H1 (cell line): ENCODE data around the gene IL13. TPM values are rescaled to one million over a fixed set of nuclear protein-coding genes. Genes with fewer than 3 reads are reported as not detected.
A peak's percentile ranks its signal among the peaks of the same experiment; 100 is the strongest.

ENCODE experiments used
- CTCF ChIA-PET: fragments of 300-600 bp; sonication (Branson Sonifier 250); formaldehyde crosslinking; loops from one replicate; lab custom pipeline; 2021; ENCODE audit not compliant: partially characterized antibody; lab: Charles Lee
- POLR2A ChIA-PET: fragments of 300-600 bp; sonication (Branson Sonifier 250); formaldehyde crosslinking; loops from one replicate; lab custom pipeline; 2021; ENCODE audit warnings: inconsistent platforms; ENCODE audit not compliant: partially characterized antibody; lab: Charles Lee
- DNase-seq, 2 experiments: peaks; one replicate each; pipeline versions ENCODE4 v3.0.0 to v3.0.0-alpha.2; 2010 to 2022; ENCODE audit warnings: low spot score in 2 of 2, low read depth in 1 of 2, mixed read lengths in 1 of 2
- FAIRE-seq: peaks from 2 replicates; lab custom pipeline; 2011; peaks lifted over from hg19 to GRCh38; lab: Jason Lieb, UNC
- H2AFZ ChIP-seq: 2 replicates; pipeline ENCODE4 v1.8.1; 2012; ENCODE audit warnings: low read length, inconsistent platforms
- H2AK5ac ChIP-seq: 2 replicates; pipeline ENCODE4 v1.6.1; 2013; ENCODE audit warnings: low read depth, low read length
- H2BK120ac ChIP-seq: replicated peaks from 2 replicates; pipeline ENCODE3; 2013; ENCODE audit warnings: low read depth, low read length, inconsistent platforms
- H2BK12ac ChIP-seq: 2 replicates; pipeline ENCODE4 v1.6.1; 2013; ENCODE audit warnings: low read depth, low read length
- H2BK15ac ChIP-seq: 2 replicates; pipeline ENCODE4 v1.6.1; 2013; ENCODE audit warnings: low read length
- H2BK20ac ChIP-seq: 2 replicates; pipeline ENCODE4 v1.6.1; 2013; ENCODE audit warnings: low read length
- H2BK5ac ChIP-seq: 2 replicates; pipeline ENCODE4 v1.6.1; 2013; ENCODE audit warnings: low read depth, low read length
- H3K14ac ChIP-seq: 2 replicates; pipeline ENCODE4 v1.6.1; 2013; ENCODE audit warnings: inconsistent platforms; ENCODE audit not compliant: insufficient read length
- H3K18ac ChIP-seq: 2 replicates; pipeline ENCODE4 v1.6.1; 2013; ENCODE audit warnings: low read length; ENCODE audit errors: extremely low read depth
- H3K23ac ChIP-seq: 2 replicates; pipeline ENCODE4 v1.6.1; 2013; ENCODE audit warnings: inconsistent platforms; ENCODE audit not compliant: insufficient read length
- H3K23me2 ChIP-seq: 2 replicates; pipeline ENCODE4 v1.6.1; 2013; ENCODE audit warnings: low read depth, low read length
- H3K27ac ChIP-seq: 2 replicates; pipeline ENCODE4 v1.6.1; 2011; ENCODE audit warnings: low read depth, low read length, inconsistent platforms
- H3K27me3 ChIP-seq, 4 experiments: replicated peaks in 1 of 4; 1 replicate in 1 of 4; 2 replicates in 3 of 4; pipeline versions ENCODE4 v1.6.1 to v1.8.1; 2011 to 2013; ENCODE audit warnings: low read length in 3 of 4, mild to moderate bottlenecking in 3 of 4, inconsistent platforms in 2 of 4, mixed read lengths in 2 of 4, moderate library complexity in 1 of 4; ENCODE audit not compliant: control insufficient read depth in 3 of 4, insufficient read depth in 3 of 4; ENCODE audit errors: extremely low read depth in 1 of 4
- H3K36me3 ChIP-seq, 4 experiments: 2 replicates each; pipeline versions ENCODE4 v1.6.1 to v1.8.1; 2011 to 2013; ENCODE audit warnings: mild to moderate bottlenecking in 4 of 4, low read length in 3 of 4, moderate library complexity in 2 of 4, control low read depth in 1 of 4, inconsistent platforms in 1 of 4; ENCODE audit not compliant: insufficient read depth in 4 of 4, control insufficient read depth in 2 of 4
- H3K4ac ChIP-seq: replicated peaks from 2 replicates; pipeline ENCODE3; 2013; ENCODE audit warnings: low read length, low read depth, mixed read lengths, inconsistent platforms; ENCODE audit not compliant: insufficient read length
- H3K4me1 ChIP-seq, 4 experiments: replicated peaks in 1 of 4; 1 replicate in 1 of 4; 2 replicates in 3 of 4; pipeline versions ENCODE4 v1.6.1 to v1.8.1; 2011 to 2013; ENCODE audit warnings: low read length in 3 of 4, inconsistent platforms in 2 of 4, mixed read lengths in 1 of 4; ENCODE audit not compliant: insufficient read depth in 4 of 4, control insufficient read depth in 3 of 4
- H3K4me2 ChIP-seq, 2 experiments: 2 replicates each; pipeline versions ENCODE4 v1.6.1 to v1.8.1; 2011 to 2013; ENCODE audit warnings: low read depth in 2 of 2, low read length in 2 of 2, control low read depth in 1 of 2, inconsistent platforms in 1 of 2, mild to moderate bottlenecking in 1 of 2; ENCODE audit not compliant: insufficient read depth in 1 of 2
- H3K4me3 ChIP-seq, 4 experiments: fragments of 200-600, 300-600 bp in 1 of 4; sonication (generic), shearing (Covaris generic), sonication (Bioruptor Twin) in 1 of 4; 2 replicates each; pipeline versions ENCODE4 v1.5.1 to v1.8.1; 2011 to 2016; ENCODE audit warnings: low read length in 4 of 4, low read depth in 3 of 4, control low read depth in 2 of 4, inconsistent platforms in 2 of 4, mild to moderate bottlenecking in 2 of 4, mixed read lengths in 1 of 4, moderate library complexity in 1 of 4; ENCODE audit not compliant: insufficient read depth in 2 of 4; ENCODE audit errors: extremely low read depth in 1 of 4
- H3K56ac ChIP-seq: replicated peaks from 2 replicates; pipeline ENCODE3; 2013; ENCODE audit warnings: low read depth, mild to moderate bottlenecking, mixed read lengths, low read length, inconsistent platforms; ENCODE audit not compliant: insufficient read length
- H3K79me1 ChIP-seq: 2 replicates; pipeline ENCODE4 v1.6.1; 2013; ENCODE audit warnings: low read depth, low read length, control low read depth
- H3K79me2 ChIP-seq, 2 experiments: 2 replicates each; pipeline versions ENCODE4 v1.6.1 to v1.8.1; 2012 to 2013; ENCODE audit warnings: low read length in 2 of 2, mild to moderate bottlenecking in 2 of 2, inconsistent platforms in 1 of 2; ENCODE audit not compliant: insufficient read depth in 2 of 2, control insufficient read depth in 1 of 2
- H3K9ac ChIP-seq, 4 experiments: replicated peaks in 1 of 4; 1 replicate in 1 of 4; 2 replicates in 3 of 4; pipeline versions ENCODE4 v1.6.1 to v1.8.1; 2011 to 2013; ENCODE audit warnings: low read depth in 3 of 4, low read length in 3 of 4, control low read depth in 2 of 4, mild to moderate bottlenecking in 2 of 4, moderate library complexity in 2 of 4, inconsistent platforms in 1 of 4; ENCODE audit errors: extremely low read depth in 1 of 4
- H3K9me3 ChIP-seq, 2 experiments: 2 replicates each; pipeline versions ENCODE4 v1.6.1 to v1.8.1; 2012 to 2013; ENCODE audit warnings: mild to moderate bottlenecking in 2 of 2, moderate library complexity in 2 of 2, control low read depth in 1 of 2, inconsistent platforms in 1 of 2, low read depth in 1 of 2, low read length in 1 of 2, mixed read lengths in 1 of 2; ENCODE audit not compliant: insufficient read depth in 2 of 2
- H4K20me1 ChIP-seq, 2 experiments: replicated peaks in 1 of 2; 2 replicates each; pipeline versions ENCODE3 to v1.8.1; 2011 to 2013; ENCODE audit warnings: inconsistent platforms in 2 of 2, low read length in 2 of 2, mild to moderate bottlenecking in 1 of 2; ENCODE audit not compliant: insufficient read depth in 2 of 2, control insufficient read depth in 1 of 2
- H4K5ac ChIP-seq: 2 replicates; pipeline ENCODE4 v1.6.1; 2013; ENCODE audit warnings: low read length, low read depth, mixed read lengths, inconsistent platforms; ENCODE audit not compliant: insufficient read length
- H4K8ac ChIP-seq: 2 replicates; pipeline ENCODE4 v1.8.0; 2013; ENCODE audit warnings: mild to moderate bottlenecking, moderate library complexity, low read length, inconsistent platforms; ENCODE audit not compliant: insufficient read depth; ENCODE audit errors: extremely low read depth
- H4K91ac ChIP-seq: replicated peaks from 2 replicates; pipeline ENCODE3; 2013; ENCODE audit warnings: low read length, mixed read lengths, inconsistent platforms; ENCODE audit not compliant: insufficient read length
- CBX8 ChIP-seq: fragments of 300-800, 300-1000 bp; sonication (generic); IDR thresholded peaks from 2 replicates; pipeline ENCODE4 v1.7.1; 2016; ENCODE audit warnings: low read depth, low read length, borderline replicate concordance
- CEBPB ChIP-seq: IDR thresholded peaks from 2 replicates; pipeline ENCODE4 v1.6.1; 2012; ENCODE audit warnings: low read depth, low read length
- CHD2 ChIP-seq: IDR thresholded peaks from 2 replicates; pipeline ENCODE4 v1.6.1; 2012; ENCODE audit warnings: low read length, improper control_type of control experiment
- EP300 ChIP-seq, 2 experiments: IDR thresholded peaks; 1 replicate in 1 of 2; 2 replicates in 1 of 2; pipeline ENCODE4 v1.6.1; 2011 to 2012; ENCODE audit warnings: low read depth in 2 of 2, low read length in 2 of 2, mild to moderate bottlenecking in 2 of 2, borderline replicate concordance in 1 of 2, inconsistent platforms in 1 of 2, moderate library complexity in 1 of 2
- EZH2 ChIP-seq: fragments of 200-600 bp; sonication (generic); IDR thresholded peaks from 2 replicates; pipeline ENCODE4 v1.7.1; 2012; ENCODE audit warnings: low read depth, mild to moderate bottlenecking, moderate library complexity, low read length, inconsistent platforms; ENCODE audit not compliant: severe bottlenecking
- JUN ChIP-seq: IDR thresholded peaks from 2 replicates; pipeline ENCODE4 v1.6.1; 2011; ENCODE audit warnings: low read depth, mild to moderate bottlenecking, improper control_type of control experiment, low read length
- POLR2A ChIP-seq, 2 experiments: IDR thresholded peaks; 1 replicate in 1 of 2; 2 replicates in 1 of 2; pipeline ENCODE4 v1.6.1; 2011; ENCODE audit warnings: low read depth in 2 of 2, low read length in 2 of 2, mild to moderate bottlenecking in 2 of 2; ENCODE audit errors: control extremely low read depth in 1 of 2
- SAP30 ChIP-seq: fragments of 300-600 bp; sonication (generic); IDR thresholded peaks from 2 replicates; pipeline ENCODE4 v1.7.1; 2012; ENCODE audit warnings: low read length, moderate library complexity, mild to moderate bottlenecking, inconsistent platforms; ENCODE audit not compliant: insufficient read depth, insufficient replicate concordance
- SIN3A ChIP-seq, 2 experiments: IDR thresholded peaks in 1 of 2; conservative IDR thresholded peaks in 1 of 2; 2 replicates each; pipeline ENCODE4 v1.6.1; 2011 to 2012; ENCODE audit warnings: low read length in 2 of 2, improper control_type of control experiment in 1 of 2, low read depth in 1 of 2, mild to moderate bottlenecking in 1 of 2
- SIRT6 ChIP-seq: IDR thresholded peaks from one replicate; pipeline ENCODE4 v1.7.1; 2012; ENCODE audit warnings: low read length, inconsistent platforms
- USF2 ChIP-seq: IDR thresholded peaks from 2 replicates; pipeline ENCODE4 v1.6.1; 2011; ENCODE audit warnings: low read length, improper control_type of control experiment
- WGBS, 2 experiments: shearing (Covaris generic) in 1 of 2; methylation state at CpG; one replicate each; pipeline versions ENCODE4 v1.1.6 to v1.1.7; 2013 to 2015; ENCODE audit warnings: low lambda C conversion rate in 2 of 2, mixed read lengths in 2 of 2, inconsistent platforms in 1 of 2, low coverage in 1 of 2, missing lambda C conversion rate in 1 of 2; ENCODE audit not compliant: insufficient replicate concordance in 2 of 2, insufficient coverage in 1 of 2, insufficient read length in 1 of 2; ENCODE audit errors: extremely low coverage in 1 of 2, missing lambda C conversion rate in 1 of 2; 5-methylcytosine and 5-hydroxymethylcytosine counted together
- polyA plus RNA-seq, 7 experiments: library from polyadenylated mRNA; depleted of rRNA in 3 of 7; stranded (reverse) in 5 of 7; unstranded in 2 of 7; fragments of >200 nt in 5 of 7; fragments of 200-250 nt in 2 of 7; gene quantifications; 1 replicate in 5 of 7; 2 replicates in 1 of 7; 4 replicates in 1 of 7; pipeline versions ENCODE4 v1.2.1 to v1.2.3, GENCODE V29; 2011 to 2013; ENCODE audit warnings: missing spikeins in 2 of 7, mixed read lengths in 2 of 7
- total RNA-seq: library from RNA; stranded (reverse); fragmentation: NEBNext Ultra II Directional; extraction: Animal tissue kit (Norgen Biotek cat#: 25700); gene quantifications from 2 replicates; pipeline ENCODE4 v1.2.1, GENCODE V29; 2021

Gene IL13
- total and polyA plus RNA-seq, 2 of the 8 experiments (the other 6 are each of a cell fraction or from before 2014, with no cell fraction given): not detected

DNA sequence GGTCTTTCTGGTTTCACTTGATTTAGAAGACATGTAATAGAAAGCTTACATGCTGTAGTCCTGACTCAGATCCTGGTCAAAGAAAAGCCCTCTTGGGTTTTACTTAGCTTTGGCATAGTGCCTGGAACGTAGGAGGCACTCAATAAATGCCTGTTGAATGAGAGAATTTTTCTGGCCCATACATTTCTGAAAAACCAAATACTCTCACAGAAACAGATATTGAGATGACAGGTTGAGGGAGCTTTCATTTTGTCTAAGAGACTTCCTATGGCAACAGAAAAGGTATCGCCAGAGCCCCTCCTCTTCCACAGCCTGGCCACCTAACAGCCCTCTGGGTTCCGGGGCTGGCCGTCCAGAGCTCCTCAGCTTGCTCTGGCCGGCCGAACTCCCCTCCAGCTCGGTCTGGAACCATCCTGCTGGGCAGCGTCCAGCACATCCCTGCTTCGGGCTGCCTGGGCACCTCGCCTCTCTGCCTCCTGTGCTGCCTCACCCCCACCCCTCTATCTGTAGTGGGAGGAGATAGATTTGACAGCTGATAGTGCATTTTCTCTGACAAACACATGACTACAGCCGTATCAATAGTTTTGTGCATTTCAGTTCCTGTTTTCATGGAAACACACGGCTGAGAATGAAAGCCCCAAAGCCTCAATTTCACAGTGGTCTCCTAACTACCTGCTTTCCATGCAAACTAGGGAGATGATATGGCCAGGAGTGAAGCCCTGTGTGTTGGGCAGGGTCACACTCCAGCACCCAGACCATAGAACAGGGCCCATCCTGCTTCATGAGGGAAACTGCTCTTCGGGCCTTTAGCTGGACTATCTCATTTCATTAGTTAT, 16.9 kb downstream of the IL13 start:
- H3K4me2 ChIP-seq: no peak overlapping the region
- DNase-seq: no peak
- no peak for FAIRE-seq
- no peak for TF ChIP-seq SIN3A (conservative IDR thresholded peaks at IDR 0.05 in 1 of 2, IDR thresholded peaks at IDR 0.05 in 1 of 2; ENCODE audit: low read depth in 1 of 2, low read length in 2 of 2)
- TF ChIP-seq POLR2A (IDR thresholded peaks at IDR 0.05; ENCODE audit: control extremely low read depth in 1 of 2, low read depth in 2 of 2, low read length in 2 of 2): no peak
- TF ChIP-seq EZH2: no peak
- no peak for TF ChIP-seq USF2
- TF ChIP-seq CHD2: no peak
- no peak for TF ChIP-seq CBX8
- no peak for TF ChIP-seq CEBPB
- no peak for TF ChIP-seq SAP30
- no peak for TF ChIP-seq JUN
- no peak for TF ChIP-seq EP300 (IDR thresholded peaks at IDR 0.05; ENCODE audit: borderline replicate concordance in 1 of 2, low read depth in 2 of 2, low read length in 2 of 2)
- TF ChIP-seq SIRT6: no peak

More for the DNA sequence above, 16.9 kb downstream of the IL13 start:
- peak overlapping the region; percentile 23; the same call in 1 of the 2 replicates for H4K8ac ChIP-seq
- no peak overlapping the region for H3K14ac ChIP-seq
- no peak overlapping the region for H2AFZ ChIP-seq
- H4K5ac ChIP-seq: no peak overlapping the region
- no peaks in the 10 kb centered on the region for H3K27me3 ChIP-seq
- ChIA-PET POLR2A (interaction anchor here (0.6 to 1.4 kb wide), 3 partner anchors 15 to 213 kb away, joined by 3 to 5 read pairs (median 5); no protein-coding TSS in a partner anchor), CTCF (interaction anchor here (0.7 to 5.6 kb wide), 9 partner anchors 9 to 148 kb away, joined by 3 to 23 read pairs (median 3); no protein-coding TSS in a partner anchor)
- H3K4me1 ChIP-seq: no peaks in the 10 kb centered on the region
- no peak overlapping the region for H3K9ac ChIP-seq
- H2BK15ac ChIP-seq: no peak overlapping the region
- no peak overlapping the region for H2BK120ac ChIP-seq
- H3K23ac ChIP-seq: no peak overlapping the region
- H4K91ac ChIP-seq: no peak overlapping the region
- H3K27ac ChIP-seq: no peak overlapping the region
- no peaks in the 10 kb centered on the region for H3K36me3 ChIP-seq
- no peak overlapping the region for H3K56ac ChIP-seq
- H2AK5ac ChIP-seq: no peak overlapping the region
- H2BK20ac ChIP-seq: no peak overlapping the region
- no peaks in the 10 kb centered on the region for H3K79me2 ChIP-seq
- no peak overlapping the region for H2BK5ac ChIP-seq
- H2BK12ac ChIP-seq: no peak overlapping the region
- H3K4me3 ChIP-seq: no peak overlapping the region
- H3K79me1 ChIP-seq: no peaks in the 10 kb centered on the region
- H3K9me3 ChIP-seq: 0 out of 4 replicates have a peak, but pooled peaks cover 0 to 3% of the 10 kb centered on the region in 2 experiments
- H3K4ac ChIP-seq: no peak overlapping the region
- no peak overlapping the region for H3K18ac ChIP-seq
- WGBS, 2 experiments: 93% methylated on average over 13 of the region's 13 CpGs; no CpG with 5 or more reads in 1 of the 2 experiments
- H4K20me1 ChIP-seq: no peaks in the 10 kb centered on the region
- H3K23me2 ChIP-seq: no peaks in the 10 kb centered on the region; the same call in 1 of the 2 replicates
